Hepatocyte (in vitro differentiated cells): Measurements from ENCODE around the gene USP54.

Experiments
- EZH2 ChIP-seq: fragments of 200-600 bp; sonication (generic); IDR thresholded peaks from 2 replicates; pipeline ENCODE4 v1.6.1; 2016; ENCODE audit warnings: antibody characterized with exemption, mild to moderate bottlenecking, borderline replicate concordance
- EZH2phosphoT487 ChIP-seq: fragments of 200-600 bp; sonication (generic); IDR thresholded peaks from one replicate; pipeline ENCODE4 v1.6.1; 2018; ENCODE audit warnings: antibody characterized with exemption, mild to moderate bottlenecking, low read depth, moderate library complexity; ENCODE audit not compliant: unreplicated experiment, severe bottlenecking
- TF ChIP-seq, protein P1 (sequence below): fragments of 200-600 bp; sonication (generic); IDR thresholded peaks from 2 replicates; pipeline ENCODE4 v1.5.1; 2016; ENCODE audit warnings: antibody characterized with exemption, mild to moderate bottlenecking; ENCODE audit not compliant: poor library complexity

DNA sequence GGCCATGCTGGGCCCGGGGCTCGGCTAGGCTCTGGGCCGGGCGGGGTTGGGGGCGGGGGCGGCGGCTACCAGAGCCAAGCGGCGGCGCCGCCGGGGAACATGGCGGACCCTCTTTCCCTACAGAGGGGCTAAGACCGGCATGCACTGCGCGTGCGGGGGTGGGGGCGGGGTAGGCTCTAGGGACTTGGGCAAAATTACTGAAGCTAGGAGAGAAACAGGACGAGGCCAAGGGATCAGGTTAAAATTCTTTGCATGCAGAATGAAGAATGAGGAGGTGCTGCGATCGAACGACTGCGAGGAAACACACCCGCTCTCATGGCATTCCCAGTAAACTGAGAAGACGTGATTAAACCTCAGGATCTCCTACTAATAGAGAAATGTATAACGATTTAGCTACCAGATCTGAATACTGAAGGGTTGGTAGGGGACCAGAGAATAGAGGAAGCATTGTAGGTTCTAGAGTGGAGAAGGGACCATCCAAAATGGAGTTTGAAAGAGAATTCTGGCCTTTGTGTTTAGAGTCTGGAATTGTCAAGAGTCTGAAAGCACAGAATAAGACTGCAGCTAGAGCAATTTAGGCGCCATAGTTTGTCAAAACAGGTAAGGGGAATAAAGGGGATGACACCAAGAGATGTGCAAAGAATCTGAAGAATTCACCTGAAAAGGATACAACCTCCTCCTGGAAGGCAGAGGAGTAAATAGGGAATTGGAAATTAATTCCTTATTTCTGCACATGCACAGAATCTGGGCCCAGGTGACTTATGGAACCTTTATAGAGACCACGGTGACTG is 95.1 kb downstream of the USP54 start, which contains the start of gene PPP3CB:
- TF ChIP-seq, protein P1, sequence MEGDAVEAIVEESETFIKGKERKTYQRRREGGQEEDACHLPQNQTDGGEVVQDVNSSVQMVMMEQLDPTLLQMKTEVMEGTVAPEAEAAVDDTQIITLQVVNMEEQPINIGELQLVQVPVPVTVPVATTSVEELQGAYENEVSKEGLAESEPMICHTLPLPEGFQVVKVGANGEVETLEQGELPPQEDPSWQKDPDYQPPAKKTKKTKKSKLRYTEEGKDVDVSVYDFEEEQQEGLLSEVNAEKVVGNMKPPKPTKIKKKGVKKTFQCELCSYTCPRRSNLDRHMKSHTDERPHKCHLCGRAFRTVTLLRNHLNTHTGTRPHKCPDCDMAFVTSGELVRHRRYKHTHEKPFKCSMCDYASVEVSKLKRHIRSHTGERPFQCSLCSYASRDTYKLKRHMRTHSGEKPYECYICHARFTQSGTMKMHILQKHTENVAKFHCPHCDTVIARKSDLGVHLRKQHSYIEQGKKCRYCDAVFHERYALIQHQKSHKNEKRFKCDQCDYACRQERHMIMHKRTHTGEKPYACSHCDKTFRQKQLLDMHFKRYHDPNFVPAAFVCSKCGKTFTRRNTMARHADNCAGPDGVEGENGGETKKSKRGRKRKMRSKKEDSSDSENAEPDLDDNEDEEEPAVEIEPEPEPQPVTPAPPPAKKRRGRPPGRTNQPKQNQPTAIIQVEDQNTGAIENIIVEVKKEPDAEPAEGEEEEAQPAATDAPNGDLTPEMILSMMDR, result no peak
- no peak for TF ChIP-seq EZH2phosphoT487
- TF ChIP-seq EZH2, result no peak
